Lower leg skin (tissue), 3 donors: ENCODE results near the gene PTPDC1.

ENCODE experiments used
- POLR2A ChIP-seq, 2 donors: fragments of 450-650 bp; IDR thresholded peaks; one replicate each; pipeline ENCODE4 v1.6.1; 2016 to 2017; ENCODE audit warnings: antibody characterized with exemption in 2 of 2, mild to moderate bottlenecking in 1 of 2, moderate library complexity in 1 of 2
- TF ChIP-seq, protein P1 (sequence below), 3 donors: fragments of 450-650 bp; IDR thresholded peaks; one replicate each; pipeline ENCODE4 v1.5.1; 2016; ENCODE audit warnings: antibody characterized with exemption in 3 of 3, mild to moderate bottlenecking in 3 of 3, moderate library complexity in 2 of 3

DNA sequence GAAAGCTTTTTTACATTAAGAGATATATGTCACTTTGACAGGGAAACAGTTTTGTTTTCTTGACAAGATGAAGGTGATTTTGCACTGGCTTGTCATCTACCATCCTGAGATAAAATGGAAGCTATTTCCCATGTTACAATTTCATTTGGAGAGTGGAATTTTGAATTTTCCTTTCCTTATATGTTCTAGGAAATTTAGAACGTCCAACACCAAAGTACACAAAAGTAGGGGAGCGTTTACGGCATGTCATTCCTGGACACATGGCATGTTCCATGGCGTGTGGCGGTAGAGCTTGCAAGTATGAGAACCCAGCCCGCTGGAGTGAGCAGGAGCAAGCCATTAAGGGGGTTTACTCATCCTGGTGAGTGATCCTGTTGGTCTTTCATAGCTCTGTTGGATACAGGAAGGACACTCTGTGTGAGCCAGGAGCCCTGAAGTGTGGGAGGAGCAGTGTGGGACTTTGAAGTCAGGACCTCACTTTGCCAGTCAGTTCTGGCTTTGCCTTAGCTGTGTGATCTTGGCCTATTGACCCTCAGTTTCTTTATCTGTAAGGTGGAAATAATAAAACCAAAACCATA, 887 bp downstream of the PTPDC1 start:
- TF ChIP-seq, protein P1, sequence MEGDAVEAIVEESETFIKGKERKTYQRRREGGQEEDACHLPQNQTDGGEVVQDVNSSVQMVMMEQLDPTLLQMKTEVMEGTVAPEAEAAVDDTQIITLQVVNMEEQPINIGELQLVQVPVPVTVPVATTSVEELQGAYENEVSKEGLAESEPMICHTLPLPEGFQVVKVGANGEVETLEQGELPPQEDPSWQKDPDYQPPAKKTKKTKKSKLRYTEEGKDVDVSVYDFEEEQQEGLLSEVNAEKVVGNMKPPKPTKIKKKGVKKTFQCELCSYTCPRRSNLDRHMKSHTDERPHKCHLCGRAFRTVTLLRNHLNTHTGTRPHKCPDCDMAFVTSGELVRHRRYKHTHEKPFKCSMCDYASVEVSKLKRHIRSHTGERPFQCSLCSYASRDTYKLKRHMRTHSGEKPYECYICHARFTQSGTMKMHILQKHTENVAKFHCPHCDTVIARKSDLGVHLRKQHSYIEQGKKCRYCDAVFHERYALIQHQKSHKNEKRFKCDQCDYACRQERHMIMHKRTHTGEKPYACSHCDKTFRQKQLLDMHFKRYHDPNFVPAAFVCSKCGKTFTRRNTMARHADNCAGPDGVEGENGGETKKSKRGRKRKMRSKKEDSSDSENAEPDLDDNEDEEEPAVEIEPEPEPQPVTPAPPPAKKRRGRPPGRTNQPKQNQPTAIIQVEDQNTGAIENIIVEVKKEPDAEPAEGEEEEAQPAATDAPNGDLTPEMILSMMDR (IDR thresholded peaks at IDR 0.05): no peak
- TF ChIP-seq POLR2A (IDR thresholded peaks at IDR 0.05): no peak
